ENCODE results near the gene NAV1. TPM values are rescaled to one million over a fixed set of nuclear protein-coding genes. Genes with fewer than 3 reads are reported as not detected.

NAV1 gene
- total and polyA plus RNA-seq, 9 of the 15 experiments (the other 6 are each of a cell fraction or from before 2014, with no cell fraction given) = 0.91 to 16.8 (median 3.2) TPM

GRCh38 chr1:201554190-201554600 is 15.3 kb downstream of the NAV1 start (continued):
- no peak for TF ChIP-seq FOXA1 (IDR thresholded peaks at IDR 0.05; ENCODE audit: borderline replicate concordance)
- TF ChIP-seq L3MBTL2 (IDR thresholded peaks at IDR 0.05) = peak; percentile 79
- peak; percentile 76 for TF ChIP-seq MGA (IDR thresholded peaks at IDR 0.05)
- TF ChIP-seq ZNF239 (CRISPR knock-in tag; IDR thresholded peaks at IDR 0.05) = 0 out of 2 replicates have a peak, but pooled peaks have one; percentile 3
- no peak for TF ChIP-seq PATZ1 (CRISPR knock-in tag; IDR thresholded peaks at IDR 0.05; ENCODE audit: borderline replicate concordance)
- no peak for TF ChIP-seq KDM4B (IDR thresholded peaks at IDR 0.05; ENCODE audit: borderline replicate concordance in 2 of 2, low read depth in 1 of 2)
- TF ChIP-seq SPI1 (IDR thresholded peaks at IDR 0.05; ENCODE audit: borderline replicate concordance, low read depth, low read length) = no peak
- no peak for TF ChIP-seq NR4A1 (CRISPR knock-in tag; IDR thresholded peaks at IDR 0.05)
- TF ChIP-seq NR4A1 (tag; IDR thresholded peaks at IDR 0.05) = 0 out of 2 replicates have a peak, but pooled peaks have one; percentile 49
- TF ChIP-seq POLR3A (IDR thresholded peaks at IDR 0.05; ENCODE audit: borderline replicate concordance, extremely low read depth, insufficient read depth, insufficient read length) = no peak
- no peak for TF ChIP-seq RNF219 (CRISPR knock-in tag; IDR thresholded peaks at IDR 0.05)
- TF ChIP-seq EP300 (IDR thresholded peaks at IDR 0.05; ENCODE audit: low read length) = no peak

Data from K562 (cell line).